Measurements from ENCODE around the gene C3orf22.

DNA sequence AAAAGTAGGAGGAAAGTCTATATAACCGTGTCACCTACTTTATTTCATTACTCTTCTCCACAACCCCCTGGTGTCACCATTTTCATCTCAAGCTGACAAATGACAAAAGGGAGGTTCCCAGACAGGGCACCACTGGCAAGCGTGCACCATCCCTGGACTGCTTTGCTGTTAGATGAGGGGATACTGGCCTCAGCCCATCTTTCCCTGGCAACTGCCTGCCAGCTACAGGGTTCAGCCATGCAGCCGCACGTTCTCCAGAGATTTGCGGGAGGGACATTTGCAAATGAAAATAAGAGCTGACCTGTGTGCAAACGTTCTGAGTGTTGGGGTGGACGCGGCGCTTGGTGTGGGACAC lies 41.8 kb downstream of the C3orf22 start:
- TF ChIP-seq, protein P1, sequence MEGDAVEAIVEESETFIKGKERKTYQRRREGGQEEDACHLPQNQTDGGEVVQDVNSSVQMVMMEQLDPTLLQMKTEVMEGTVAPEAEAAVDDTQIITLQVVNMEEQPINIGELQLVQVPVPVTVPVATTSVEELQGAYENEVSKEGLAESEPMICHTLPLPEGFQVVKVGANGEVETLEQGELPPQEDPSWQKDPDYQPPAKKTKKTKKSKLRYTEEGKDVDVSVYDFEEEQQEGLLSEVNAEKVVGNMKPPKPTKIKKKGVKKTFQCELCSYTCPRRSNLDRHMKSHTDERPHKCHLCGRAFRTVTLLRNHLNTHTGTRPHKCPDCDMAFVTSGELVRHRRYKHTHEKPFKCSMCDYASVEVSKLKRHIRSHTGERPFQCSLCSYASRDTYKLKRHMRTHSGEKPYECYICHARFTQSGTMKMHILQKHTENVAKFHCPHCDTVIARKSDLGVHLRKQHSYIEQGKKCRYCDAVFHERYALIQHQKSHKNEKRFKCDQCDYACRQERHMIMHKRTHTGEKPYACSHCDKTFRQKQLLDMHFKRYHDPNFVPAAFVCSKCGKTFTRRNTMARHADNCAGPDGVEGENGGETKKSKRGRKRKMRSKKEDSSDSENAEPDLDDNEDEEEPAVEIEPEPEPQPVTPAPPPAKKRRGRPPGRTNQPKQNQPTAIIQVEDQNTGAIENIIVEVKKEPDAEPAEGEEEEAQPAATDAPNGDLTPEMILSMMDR (conservative IDR thresholded peaks at IDR 0.05) = no peak
- TF ChIP-seq EZH2 (IDR thresholded peaks at IDR 0.05; ENCODE audit: low read depth) = no peak
